Left lung (tissue), 10 donors: ENCODE data around the gene ARHGEF33. TPM values are rescaled to one million over a fixed set of nuclear protein-coding genes. Genes with fewer than 3 reads are reported as not detected.

Experiments used
- ATAC-seq: fragments of 200-7000 bp; cut with Tn5 transposase; one replicate; pipeline ENCODE4 v1.9.1; 2020; ENCODE audit warnings: moderate library complexity
- DNase-seq, 4 donors: peaks; one replicate each; pipeline ENCODE4 v3.0.0-alpha.2; 2013 to 2020
- H3K27ac ChIP-seq, 2 donors: fragments of 200-600 bp; sonication (generic) in 1 of 2; one replicate each; pipeline versions ENCODE4 v1.5.0 to v1.8.0; 2020 to 2021
- H3K27me3 ChIP-seq, 2 donors: fragments of 200-600 bp; sonication (generic) in 1 of 2; one replicate each; pipeline versions ENCODE4 v1.5.0 to v1.8.0; 2020 to 2021
- H3K36me3 ChIP-seq, 2 donors: fragments of 200-600 bp; sonication (generic) in 1 of 2; one replicate each; pipeline versions ENCODE4 v1.5.0 to v1.8.0; 2020 to 2021
- H3K4me1 ChIP-seq, 2 donors: fragments of 200-600 bp; one replicate each; pipeline ENCODE4 v1.8.0; 2021
- H3K4me3 ChIP-seq, 2 donors: fragments of 200-600 bp; sonication (generic) in 1 of 2; one replicate each; pipeline versions ENCODE4 v1.5.0 to v1.8.0; 2020 to 2021; ENCODE audit warnings: mild to moderate bottlenecking in 1 of 2
- H3K9me3 ChIP-seq, 2 donors: fragments of 200-600 bp; sonication (generic) in 1 of 2; one replicate each; pipeline versions ENCODE4 v1.5.0 to v1.8.0; 2020 to 2021
- CTCF ChIP-seq, 2 donors: fragments of 200-600 bp; sonication (generic) in 1 of 2; IDR thresholded peaks; one replicate each; pipeline versions ENCODE4 v1.5.0 to v1.8.0; 2021; ENCODE audit warnings: antibody characterized with exemption in 2 of 2
- intact Hi-C, 2 donors: fragments of 100-400 bp; cut with DNase I; formaldehyde crosslinking; loops; one replicate each; pipeline versions ENCODE4 v1.11.2 to v1.14.2; 2022
- polyA plus RNA-seq, 6 donors: library from polyadenylated mRNA; unstranded; fragments of 120-200 nt; gene quantifications; one replicate each; pipeline ENCODE4 v1.2.1, GENCODE V29; 2013; ENCODE audit not compliant: insufficient read length in 6 of 6
- total RNA-seq, 2 donors: library from RNA; stranded (reverse); fragmentation: NEBNext Ultra II Directional; extraction: Animal tissue kit (Norgen Biotek cat#: 25700); gene quantifications; one replicate each; pipeline ENCODE4 v1.2.1, GENCODE V29; 2021
- donor health status: DM: no; HTN: yes; CAD: no.
- donor health status: DM: no; HTN: no; CAD: no.

Gene ARHGEF33
- total and polyA plus RNA-seq, 8 donors: 0.82 to 4.1 (median 3.0) TPM

- Histone ChIP-seq H3K27me3 (no peaks in the 10 kb centered on the region), H3K27ac (no peak overlapping the region), H3K9me3 (no peaks in the 10 kb centered on the region), H3K4me3 (no peak overlapping the region), H3K36me3 (no peaks in the 10 kb centered on the region), H3K4me1 (no peaks in the 10 kb centered on the region)
- intact Hi-C loops: no loop called here
- TF ChIP-seq CTCF (IDR thresholded peaks at IDR 0.05): no peak
- ATAC-seq: no peak
- no peak for DNase-seq
Observed at GRCh38 chr2:38907743-38908562, 18.3 kb downstream of the ARHGEF33 start.

GRCh38 chr2:38909872-38910271 is 20.2 kb downstream of the ARHGEF33 start:
- no peaks in the 10 kb centered on the region for H3K27me3 ChIP-seq
- H3K9me3 ChIP-seq: no peaks in the 10 kb centered on the region
- DNase-seq (no peak), ATAC-seq (no peak)
- H3K4me1 ChIP-seq: no peaks in the 10 kb centered on the region
- TF ChIP-seq CTCF (IDR thresholded peaks at IDR 0.05): no peak
- no peak overlapping the region for H3K27ac ChIP-seq
- H3K4me3 ChIP-seq: no peak overlapping the region
- intact Hi-C loops: no loop called here
- H3K36me3 ChIP-seq: no peaks in the 10 kb centered on the region

GRCh38 chr2:38911191-38911590 is 21.5 kb downstream of the ARHGEF33 start:
- Histone ChIP-seq H3K27ac (no peak overlapping the region), H3K27me3 (no peaks in the 10 kb centered on the region), H3K9me3 (no peaks in the 10 kb centered on the region), H3K36me3 (no peaks in the 10 kb centered on the region), H3K4me1 (no peaks in the 10 kb centered on the region), H3K4me3 (no peak overlapping the region)
- TF ChIP-seq CTCF (IDR thresholded peaks at IDR 0.05): no peak
- intact Hi-C loops: no loop called here
- DNase-seq (no peak), ATAC-seq (no peak)

GRCh38 chr2:38912619-38913018 is 22.9 kb downstream of the ARHGEF33 start:
- Histone ChIP-seq H3K27ac (no peak overlapping the region), H3K36me3 (no peaks in the 10 kb centered on the region), H3K9me3 (no peaks in the 10 kb centered on the region), H3K4me1 (no peaks in the 10 kb centered on the region), H3K27me3 (no peaks in the 10 kb centered on the region), H3K4me3 (no peak overlapping the region)
- DNase-seq: no peak
- no peak for ATAC-seq
- intact Hi-C loops: no loop called here
- no peak for TF ChIP-seq CTCF (IDR thresholded peaks at IDR 0.05)

GRCh38 chr2:38922389-38922788 is 32.7 kb downstream of the ARHGEF33 start:
- ATAC-seq: no peak

More at GRCh38 chr2:38922389-38922788, 32.7 kb downstream of the ARHGEF33 start:
- H3K4me3 ChIP-seq: no peak overlapping the region
- intact Hi-C loops: no loop called here
- H3K27ac ChIP-seq: no peak overlapping the region
- no peaks in the 10 kb centered on the region for H3K27me3 ChIP-seq
- DNase-seq: no peak
- no peaks in the 10 kb centered on the region for H3K9me3 ChIP-seq
- no peak for TF ChIP-seq CTCF (IDR thresholded peaks at IDR 0.05)
- no peaks in the 10 kb centered on the region for H3K36me3 ChIP-seq
- no peaks in the 10 kb centered on the region for H3K4me1 ChIP-seq
